Measurements from ENCODE around the gene DEDD. TPM values are rescaled to one million over a fixed set of nuclear protein-coding genes. Genes with fewer than 3 reads are reported as not detected.

The DEDD gene
- total RNA-seq, 4 donors from 2014 or later, result 4.4 to 42.2 (median 36.1) TPM

DNA sequence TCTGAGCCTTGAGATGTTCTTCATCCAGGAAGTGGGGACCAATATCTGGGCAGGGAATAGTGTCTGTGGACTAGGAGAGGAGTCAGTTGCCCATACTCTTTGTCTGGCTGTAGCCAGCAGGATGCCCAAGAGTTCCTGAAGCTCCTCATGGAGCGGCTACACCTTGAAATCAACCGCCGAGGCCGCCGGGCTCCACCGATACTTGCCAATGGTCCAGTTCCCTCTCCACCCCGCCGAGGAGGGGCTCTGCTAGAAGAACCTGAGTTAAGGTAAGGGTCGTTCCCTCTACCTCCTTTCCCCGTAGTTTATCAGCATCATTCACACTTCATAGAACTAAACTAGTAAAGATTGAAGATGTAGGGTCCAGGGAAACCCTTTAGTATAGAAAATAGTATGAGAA is 30.3 kb upstream of the DEDD start:
- Histone ChIP-seq H3K36me3 (no peaks in the 10 kb centered on the region), H3K4me1 (peaks cover 0 to 6% of the 10 kb centered on the region in 2 donors), H3K27me3 (no peaks in the 10 kb centered on the region), H3K27ac (no peak overlapping the region), H3K9me3 (no peaks in the 10 kb centered on the region), H3K4me3 (no peak overlapping the region)
- TF ChIP-seq POLR2A (IDR thresholded peaks at IDR 0.05), result no peak
- TF ChIP-seq, protein P1, sequence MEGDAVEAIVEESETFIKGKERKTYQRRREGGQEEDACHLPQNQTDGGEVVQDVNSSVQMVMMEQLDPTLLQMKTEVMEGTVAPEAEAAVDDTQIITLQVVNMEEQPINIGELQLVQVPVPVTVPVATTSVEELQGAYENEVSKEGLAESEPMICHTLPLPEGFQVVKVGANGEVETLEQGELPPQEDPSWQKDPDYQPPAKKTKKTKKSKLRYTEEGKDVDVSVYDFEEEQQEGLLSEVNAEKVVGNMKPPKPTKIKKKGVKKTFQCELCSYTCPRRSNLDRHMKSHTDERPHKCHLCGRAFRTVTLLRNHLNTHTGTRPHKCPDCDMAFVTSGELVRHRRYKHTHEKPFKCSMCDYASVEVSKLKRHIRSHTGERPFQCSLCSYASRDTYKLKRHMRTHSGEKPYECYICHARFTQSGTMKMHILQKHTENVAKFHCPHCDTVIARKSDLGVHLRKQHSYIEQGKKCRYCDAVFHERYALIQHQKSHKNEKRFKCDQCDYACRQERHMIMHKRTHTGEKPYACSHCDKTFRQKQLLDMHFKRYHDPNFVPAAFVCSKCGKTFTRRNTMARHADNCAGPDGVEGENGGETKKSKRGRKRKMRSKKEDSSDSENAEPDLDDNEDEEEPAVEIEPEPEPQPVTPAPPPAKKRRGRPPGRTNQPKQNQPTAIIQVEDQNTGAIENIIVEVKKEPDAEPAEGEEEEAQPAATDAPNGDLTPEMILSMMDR (IDR thresholded peaks at IDR 0.05), result no peak
- intact Hi-C loops (cut with DNase I; ENCODE audit: low total_unique reads), result no loop called here
- no peak for DNase-seq

DNA sequence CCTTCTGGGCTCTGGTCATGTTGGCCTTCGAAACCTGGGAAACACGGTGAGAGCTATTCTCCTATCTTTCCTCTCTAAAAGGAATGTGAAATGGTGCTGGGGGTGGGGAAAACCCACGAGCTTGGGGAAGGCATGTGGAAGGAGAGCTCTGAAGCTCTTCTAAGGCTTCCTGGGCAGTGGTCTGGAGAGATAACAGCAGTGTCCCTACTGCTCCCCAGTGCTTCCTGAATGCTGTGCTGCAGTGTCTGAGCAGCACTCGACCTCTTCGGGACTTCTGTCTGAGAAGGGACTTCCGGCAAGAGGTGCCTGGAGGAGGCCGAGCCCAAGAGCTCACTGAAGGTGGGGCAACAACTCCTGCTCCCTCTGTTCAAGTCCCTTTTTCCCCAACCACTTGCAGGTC is 29.6 kb upstream of the DEDD start:
- no peak for DNase-seq
- TF ChIP-seq, protein P1 (IDR thresholded peaks at IDR 0.05), result no peak
- TF ChIP-seq POLR2A (IDR thresholded peaks at IDR 0.05), result no peak
- no peak overlapping the region for H3K27ac ChIP-seq
- no peaks in the 10 kb centered on the region for H3K27me3 ChIP-seq
- no peak overlapping the region for H3K4me3 ChIP-seq
- H3K9me3 ChIP-seq, result no peaks in the 10 kb centered on the region
- peaks cover 0 to 4% of the 10 kb centered on the region in 2 donors for H3K4me1 ChIP-seq
- intact Hi-C loops (cut with DNase I; ENCODE audit: low total_unique reads), result no loop called here
- H3K36me3 ChIP-seq, result no peaks in the 10 kb centered on the region

DNA sequence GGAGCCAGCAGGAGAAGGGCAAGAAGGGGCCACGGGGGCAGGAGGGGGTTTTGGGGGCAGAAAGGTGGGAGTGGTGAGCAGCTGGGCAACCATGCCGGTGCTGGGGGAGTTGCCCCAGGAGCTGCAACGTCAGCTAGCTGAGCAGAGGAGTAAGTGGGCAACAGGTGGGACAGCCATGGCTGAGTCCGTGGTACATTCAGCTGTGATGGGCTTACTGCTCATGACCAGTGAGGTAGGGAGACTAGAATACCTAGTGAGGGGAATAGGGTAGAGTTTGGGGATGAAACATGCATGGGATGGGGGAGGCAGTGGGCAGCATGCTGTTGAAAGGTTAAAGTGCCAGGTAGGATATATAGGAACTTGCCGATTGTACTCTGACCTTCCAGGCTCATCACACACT is 29.2 kb upstream of the DEDD start:
- TF ChIP-seq, protein P1 (IDR thresholded peaks at IDR 0.05), result no peak
- Histone ChIP-seq H3K9me3 (no peaks in the 10 kb centered on the region), H3K27ac (no peak overlapping the region), H3K4me3 (no peak overlapping the region), H3K36me3 (no peaks in the 10 kb centered on the region), H3K27me3 (no peaks in the 10 kb centered on the region), H3K4me1 (peaks cover 0 to 4% of the 10 kb centered on the region in 2 donors)
- no peak for DNase-seq
- intact Hi-C loops (cut with DNase I; ENCODE audit: low total_unique reads), result no loop called here

DNA sequence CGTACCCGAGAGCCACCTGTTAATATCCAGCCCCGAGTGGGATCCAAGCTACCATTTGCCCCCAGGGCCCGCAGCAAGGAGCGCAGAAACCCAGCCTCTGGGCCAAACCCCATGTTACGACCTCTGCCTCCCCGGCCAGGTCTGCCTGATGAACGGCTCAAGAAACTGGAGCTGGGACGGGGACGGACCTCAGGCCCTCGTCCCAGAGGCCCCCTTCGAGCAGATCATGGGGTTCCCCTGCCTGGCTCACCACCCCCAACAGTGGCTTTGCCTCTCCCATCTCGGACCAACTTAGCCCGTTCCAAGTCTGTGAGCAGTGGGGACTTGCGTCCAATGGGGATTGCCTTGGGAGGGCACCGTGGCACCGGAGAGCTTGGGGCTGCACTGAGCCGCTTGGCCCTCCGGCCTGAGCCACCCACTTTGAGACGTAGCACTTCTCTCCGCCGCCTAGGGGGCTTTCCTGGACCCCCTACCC is 28.2 kb upstream of the DEDD start:
- Histone ChIP-seq H3K4me1 (peaks cover 0 to 4% of the 10 kb centered on the region in 2 donors), H3K27me3 (no peaks in the 10 kb centered on the region), H3K27ac (no peak overlapping the region), H3K9me3 (no peaks in the 10 kb centered on the region), H3K36me3 (no peaks in the 10 kb centered on the region), H3K4me3 (no peak overlapping the region)
- TF ChIP-seq, protein P1 (IDR thresholded peaks at IDR 0.05), result no peak
- no peak for TF ChIP-seq POLR2A (IDR thresholded peaks at IDR 0.05)
- intact Hi-C loops (cut with DNase I; ENCODE audit: low total_unique reads), result no loop called here
- no peak for DNase-seq

DNA sequence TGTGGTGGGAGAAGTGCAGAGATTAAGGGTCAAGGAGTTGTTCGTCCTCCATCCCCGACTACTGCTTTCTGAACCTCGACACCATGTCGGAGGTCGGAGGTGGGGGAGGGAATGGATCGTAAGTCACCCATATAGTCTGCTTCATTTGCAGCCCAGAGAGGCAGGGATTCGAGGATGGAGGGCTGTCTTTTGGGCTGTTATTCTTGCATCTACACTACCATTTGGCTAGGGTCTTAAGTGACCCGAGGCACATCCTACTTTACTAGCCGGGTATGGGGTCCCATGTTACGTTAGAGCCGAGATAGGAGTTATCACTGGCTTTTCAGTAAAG is 27.4 kb upstream of the DEDD start:
- H3K36me3 ChIP-seq, result no peaks in the 10 kb centered on the region
- H3K27ac ChIP-seq, result peak overlapping the region; percentile 85 to 88
- no peaks in the 10 kb centered on the region for H3K9me3 ChIP-seq
- H3K4me3 ChIP-seq, result peak overlapping the region; percentile 85 to 92
- no peak for TF ChIP-seq POLR2A (IDR thresholded peaks at IDR 0.05)
- TF ChIP-seq, protein P1 (IDR thresholded peaks at IDR 0.05), result no peak
- no peaks in the 10 kb centered on the region for H3K27me3 ChIP-seq
- intact Hi-C loops (cut with DNase I; ENCODE audit: low total_unique reads), result no loop called here
- H3K4me1 ChIP-seq, result peaks cover 0 to 4% of the 10 kb centered on the region in 2 donors
- no peak for DNase-seq

All from uterus (tissue), 4 donors.